ENCODE data around the gene TGFB2.

TGFB2 gene

GRCh38 chr1:218363141-218363540 is 18.0 kb downstream of the TGFB2 start:
- no peak for DNase-seq

DNA sequence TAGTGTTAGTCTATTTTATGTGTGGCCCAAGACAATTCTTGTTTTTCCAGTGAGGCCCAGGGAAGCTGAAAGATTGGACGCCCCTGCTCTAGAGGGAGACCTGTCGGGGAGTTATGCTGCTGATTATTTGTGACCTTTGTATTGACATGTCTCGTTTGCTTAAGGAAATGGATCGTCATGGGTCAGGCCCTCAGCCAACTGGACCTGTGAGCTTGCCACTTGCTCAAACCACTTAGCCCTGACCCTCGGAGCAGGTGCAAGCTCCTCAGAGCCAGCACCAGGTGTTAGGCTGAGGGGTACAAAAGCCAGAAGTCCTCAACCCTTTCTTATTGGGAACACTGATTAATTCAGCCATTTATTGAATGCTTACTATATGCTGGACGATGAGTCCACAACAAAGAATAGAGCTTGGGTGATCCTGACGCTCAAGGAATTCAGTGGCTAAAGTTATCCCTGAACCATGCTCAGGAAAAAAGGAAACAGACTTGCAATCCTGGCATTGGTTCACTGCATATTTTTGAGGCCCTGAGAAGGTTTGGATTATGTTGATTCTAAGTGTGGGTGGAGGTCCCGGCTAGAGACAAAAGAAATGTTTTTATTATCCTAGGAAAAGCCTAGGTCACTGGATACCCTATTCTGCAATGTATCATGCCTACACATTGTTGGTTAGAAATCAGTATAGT is 19.0 kb downstream of the TGFB2 start:
- DNase-seq = no peak

- DNase-seq = no peak
Observed at GRCh38 chr1:218365226-218365999, 20.3 kb downstream of the TGFB2 start.

DNA sequence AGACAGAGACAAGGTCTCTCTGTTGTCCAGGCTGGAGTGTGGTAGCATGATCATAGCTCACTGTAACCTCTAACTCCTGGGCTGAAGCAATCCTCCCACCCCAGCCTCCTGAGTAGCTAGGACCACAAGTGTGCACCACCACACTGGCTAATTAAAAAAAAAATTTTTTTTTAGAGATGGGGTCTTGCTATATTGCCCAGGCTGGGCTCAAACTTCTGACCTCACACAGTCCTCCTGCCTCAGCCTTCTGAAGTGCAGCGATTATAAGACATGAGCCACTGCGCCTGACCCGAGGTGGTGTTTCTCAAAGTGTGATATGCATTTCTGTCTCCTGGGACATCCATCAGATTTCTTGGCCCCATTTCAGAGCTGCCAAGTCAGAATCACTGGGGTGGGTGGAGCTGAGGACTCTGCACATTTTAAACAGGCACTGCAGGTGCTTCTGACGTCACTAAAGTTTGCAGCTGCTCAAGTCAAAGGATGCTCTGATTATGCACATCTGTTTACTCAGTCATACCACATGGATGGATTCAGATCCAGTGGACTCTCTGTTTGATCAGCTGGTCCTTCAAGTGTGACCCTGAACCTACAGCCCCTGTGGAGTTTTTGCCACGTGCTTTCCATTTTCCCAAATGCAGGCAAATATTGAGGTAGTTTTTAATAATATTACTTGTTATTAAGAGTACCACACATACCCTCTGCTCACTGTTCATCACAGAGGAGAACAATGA is 21.4 kb downstream of the TGFB2 start:
- DNase-seq = no peak

DNA sequence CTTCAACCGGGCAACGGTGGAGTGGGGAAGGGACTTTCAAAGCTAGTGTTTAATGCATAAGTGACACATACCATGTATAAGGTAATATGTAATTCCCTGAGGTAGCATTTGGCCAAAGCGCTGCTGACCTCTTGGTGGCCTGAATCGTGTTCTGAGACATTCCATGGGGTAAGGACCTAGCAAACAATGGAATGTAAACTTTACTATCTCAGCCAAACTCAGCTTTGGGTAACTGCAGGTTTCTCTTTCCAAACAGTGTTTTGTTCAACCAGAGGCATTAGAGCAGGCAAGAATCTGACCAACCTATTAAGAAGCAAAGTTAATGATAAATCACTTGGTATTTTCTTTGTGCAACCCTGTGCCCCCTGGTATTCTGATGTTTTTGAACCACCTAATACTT is 22.0 kb downstream of the TGFB2 start:
- DNase-seq = no peak

GRCh38 chr1:218368686-218369085 is 23.6 kb downstream of the TGFB2 start:
- no peak for DNase-seq

- DNase-seq = no peak
Observed at GRCh38 chr1:218369688-218370511, 24.8 kb downstream of the TGFB2 start.

DNA sequence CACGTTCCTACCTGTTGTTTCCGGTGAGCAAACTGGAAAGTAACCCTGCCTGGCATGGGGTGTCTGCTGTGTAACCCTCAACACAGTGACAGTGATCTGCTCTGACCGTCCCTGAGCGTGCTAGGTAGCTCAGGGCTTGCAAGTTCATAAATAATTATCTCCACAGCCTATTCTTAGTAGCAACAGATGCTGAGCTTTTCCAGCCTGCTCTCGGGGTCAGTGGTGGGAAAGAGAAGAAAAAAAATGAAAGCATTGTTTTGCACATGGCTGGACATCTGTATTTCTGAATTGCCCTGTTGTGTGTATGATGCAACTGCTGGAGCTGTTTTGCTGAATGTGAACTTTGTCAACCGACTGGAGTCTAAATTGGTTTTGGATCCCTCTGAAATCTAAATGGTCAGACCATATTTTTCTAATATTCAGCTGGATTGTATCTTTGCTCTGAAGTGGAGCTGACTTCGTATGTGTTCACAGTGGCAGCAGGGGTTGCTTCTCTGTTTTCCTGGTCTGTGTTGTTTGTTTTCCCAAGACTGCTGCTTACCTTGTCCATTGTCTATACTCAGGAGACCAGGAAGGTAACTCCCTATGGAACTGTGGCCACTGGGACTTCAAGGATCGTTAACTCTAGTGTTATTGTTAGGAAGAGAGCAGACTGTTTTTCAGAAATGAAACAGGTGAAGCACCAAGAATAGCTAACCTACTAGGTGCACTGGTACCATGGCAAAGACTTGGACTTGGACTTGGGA is 27.0 kb downstream of the TGFB2 start:
- no peak for DNase-seq

GRCh38 chr1:218374401-218375353 is 29.5 kb downstream of the TGFB2 start:
- DNase-seq = no peak

GRCh38 chr1:218376722-218377121 is 31.6 kb downstream of the TGFB2 start:
- DNase-seq = no peak

- peak; percentile 43 to 51 for DNase-seq
Observed at GRCh38 chr1:218377143-218377660, 32.1 kb downstream of the TGFB2 start.

DNA sequence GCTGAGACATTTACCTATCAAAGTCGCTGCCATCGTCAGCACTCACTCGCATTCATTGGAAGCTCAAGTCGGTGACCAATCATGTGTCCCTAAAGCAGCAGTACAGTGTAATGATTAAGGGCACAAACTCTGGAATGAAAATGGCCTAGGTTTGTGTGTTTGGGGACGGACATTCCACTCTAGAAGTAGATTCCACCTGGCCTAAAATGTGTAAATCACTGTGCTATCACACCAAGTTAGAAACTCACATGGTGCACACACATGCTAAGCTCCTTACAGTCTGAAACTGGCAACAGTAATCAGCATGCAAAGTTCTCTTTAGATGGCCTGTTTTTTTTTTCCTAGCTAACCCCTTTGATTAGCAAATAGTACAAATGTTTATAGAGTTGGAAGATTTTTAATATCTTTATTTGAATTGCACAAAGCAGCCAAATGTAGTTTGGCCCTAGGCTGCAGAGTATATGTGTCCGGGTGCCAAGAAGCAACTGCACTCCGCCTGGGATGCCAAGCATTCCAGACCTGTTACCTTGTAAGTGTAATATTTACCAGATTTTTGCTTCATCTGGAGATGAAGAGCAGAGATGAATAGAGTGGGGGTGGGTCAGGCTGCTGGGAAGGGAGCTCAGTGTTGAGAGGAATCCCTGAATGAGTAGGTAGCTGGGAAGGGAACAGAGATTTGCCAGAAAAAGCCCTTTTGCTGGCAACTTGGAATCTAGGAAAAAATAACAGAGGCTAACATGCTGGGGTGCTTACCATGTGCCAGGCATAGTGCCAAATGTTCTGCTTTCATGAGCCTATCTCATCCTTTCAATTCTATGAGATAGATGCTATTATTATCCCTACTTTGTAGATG is 35.2 kb downstream of the TGFB2 start:
- no peak for DNase-seq

DNA sequence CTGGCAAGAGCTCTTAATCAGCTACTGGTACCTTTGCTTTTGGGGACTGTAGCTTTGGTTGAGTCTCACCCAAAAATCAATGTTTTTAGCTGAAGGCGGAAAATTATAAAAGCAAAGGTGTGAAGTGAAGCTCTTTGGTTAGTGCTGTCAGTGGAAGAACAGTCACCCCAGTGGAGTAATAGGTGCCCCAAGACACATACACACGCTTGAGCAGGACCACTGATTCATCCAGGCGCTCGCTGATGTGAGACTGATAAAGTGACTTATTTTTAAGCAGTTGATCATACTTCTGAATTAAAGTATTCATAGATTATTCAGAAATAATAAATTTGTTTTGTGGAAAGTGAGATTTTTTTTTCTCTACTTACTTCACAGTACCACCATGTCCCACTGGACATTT is 37.1 kb downstream of the TGFB2 start:
- DNase-seq = no peak

DNA sequence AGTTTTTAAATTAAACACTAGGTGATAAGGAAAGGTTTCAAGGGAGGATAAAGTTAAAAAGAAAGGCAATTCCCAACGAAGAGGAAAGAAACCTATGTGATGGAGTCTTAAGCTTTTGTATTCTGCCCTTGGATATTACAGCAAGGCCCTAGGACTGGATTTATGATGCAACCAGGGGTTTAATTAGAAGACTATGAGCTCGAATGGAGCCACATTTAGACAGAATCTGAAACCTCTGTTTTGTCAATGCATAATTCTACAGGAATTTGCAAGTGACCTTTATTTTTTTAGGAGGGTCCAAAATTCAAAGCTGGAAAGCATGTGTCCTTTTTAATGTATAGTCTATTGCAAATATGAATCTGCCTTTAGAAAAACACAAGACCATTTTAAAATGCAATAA is 37.9 kb downstream of the TGFB2 start:
- no peak for DNase-seq

DNA sequence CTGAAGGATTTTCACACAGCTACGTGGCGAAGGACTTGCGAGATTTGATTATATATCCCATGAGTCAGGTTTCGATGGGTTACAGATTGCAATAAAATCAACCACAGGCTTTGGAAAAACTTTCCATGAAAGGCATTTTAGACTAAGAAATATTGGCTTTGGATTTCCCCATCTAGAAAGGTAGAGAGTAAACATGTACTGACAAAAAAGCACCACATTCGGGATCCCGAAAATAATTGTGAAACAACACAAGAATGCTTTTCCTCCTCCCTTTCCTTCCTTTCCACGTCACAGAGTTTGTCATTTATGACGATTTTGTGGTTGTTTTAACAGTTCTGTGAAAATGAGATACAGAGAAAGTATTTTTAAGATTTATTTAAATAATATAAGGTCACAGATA is 38.5 kb downstream of the TGFB2 start:
- DNase-seq = no peak

DNA sequence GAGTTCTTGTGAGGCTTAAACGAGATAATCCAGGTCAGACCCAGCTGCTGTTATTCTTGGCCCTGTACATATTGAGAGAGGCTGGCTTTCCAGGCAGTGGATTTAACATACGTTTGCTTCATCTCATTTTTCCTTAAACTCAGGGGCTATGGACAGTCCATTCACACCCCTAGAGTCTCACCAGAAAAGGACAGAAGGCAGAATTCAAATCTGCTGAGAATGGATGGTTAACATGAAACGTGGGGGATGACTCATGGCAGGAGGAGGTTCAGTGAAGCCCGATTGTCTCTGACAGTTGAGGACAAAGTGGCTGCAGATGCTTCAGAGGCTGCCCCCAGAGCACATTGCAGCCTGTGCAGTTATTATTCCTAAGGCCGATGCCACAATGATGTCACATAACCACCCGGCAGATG is 39.5 kb downstream of the TGFB2 start:
- DNase-seq = no peak

GRCh38 chr1:218388591-218388990 is 43.5 kb downstream of the TGFB2 start:
- DNase-seq = no peak

DNA sequence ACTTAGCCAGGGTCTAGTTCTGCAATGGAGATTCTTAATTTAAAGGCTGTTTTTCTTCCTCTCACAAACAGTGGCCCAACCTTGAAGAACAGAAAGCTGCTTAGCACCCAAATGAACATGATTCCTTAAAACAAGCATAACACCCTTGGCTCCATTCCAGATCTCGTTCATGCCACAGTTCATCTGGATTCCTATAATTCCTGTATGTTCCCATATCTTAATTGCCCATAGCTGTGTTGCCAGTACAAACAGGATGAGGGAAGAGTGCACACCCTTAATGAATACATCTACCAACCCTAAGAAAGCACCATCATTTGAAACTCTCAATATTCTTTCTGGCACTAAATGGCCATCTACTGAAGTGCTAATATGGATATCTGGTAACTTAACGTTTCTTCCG is 45.5 kb downstream of the TGFB2 start:
- no peak for DNase-seq

GRCh38 chr1:218392780-218393179 is 47.6 kb downstream of the TGFB2 start:
- DNase-seq = no peak

- no peak for DNase-seq
Observed at GRCh38 chr1:218394416-218394815, 49.3 kb downstream of the TGFB2 start.

Measured in activated CD4-positive, alpha-beta T cell treated with anti-CD3 and anti-CD28 coated beads for 4 hours (primary cell).